ENCODE data around the gene CPNE2. TPM values are rescaled to one million over a fixed set of nuclear protein-coding genes. Genes with fewer than 3 reads are reported as not detected.
A peak's percentile ranks its signal among the peaks of the same experiment; 100 is the strongest.
"Not testable (repeated sequence)": the region's sequence is repeated elsewhere in the genome, so short reads cannot be mapped to it uniquely, and the experiment has no call there.

Gene CPNE2
- total RNA-seq, 3 donors from 2014 or later (not counting 1 experiment from before 2014, with no cell fraction given), result 2.0 to 2.6 (median 2.4) TPM

DNA sequence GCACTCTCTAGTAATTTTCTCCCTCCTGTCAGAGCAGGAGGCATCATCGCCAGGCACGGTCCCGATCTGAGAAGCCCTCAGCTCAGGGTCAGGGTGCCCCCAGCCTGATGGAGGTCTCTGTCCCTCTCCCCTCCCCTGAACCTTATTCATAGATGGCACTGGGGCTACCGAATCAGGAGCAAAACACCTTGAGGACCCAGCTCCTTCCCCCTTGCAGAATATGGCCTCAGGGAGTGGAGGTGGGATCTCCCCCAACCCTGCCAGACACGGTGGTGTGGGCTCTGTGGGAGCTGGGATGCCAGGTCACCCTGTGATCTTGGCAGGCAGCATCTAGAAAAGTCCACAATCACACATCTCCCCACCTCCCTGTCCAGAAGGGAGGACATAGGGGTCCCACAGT, 2.5 kb downstream of the CPNE2 start:
- no peak overlapping the region for H3K27ac Mint-ChIP-seq
- no peaks in the 10 kb centered on the region for H3K9me3 ChIP-seq (ENCODE audit: control insufficient read depth, insufficient read depth, low read length)
- peaks cover 16% of the 10 kb centered on the region for H3K27me3 ChIP-seq (ENCODE audit: control insufficient read depth, insufficient read depth, low read length)
- 96% methylated on average over 4 of the region's 5 CpGs for WGBS (ENCODE audit: insufficient coverage)
- no peaks in the 10 kb centered on the region for H3K36me3 Mint-ChIP-seq
- H3K4me1 Mint-ChIP-seq, result peaks cover 9 to 13% of the 10 kb centered on the region in 2 donors
- H3K4me1 ChIP-seq (ENCODE audit: control insufficient read depth, insufficient read depth, low read length), result peaks cover 17% of the 10 kb centered on the region
- H3K4me3 ChIP-seq (ENCODE audit: low read length), result no peak overlapping the region
- no peak overlapping the region for H3K27ac ChIP-seq (ENCODE audit: low read length)
- no peak overlapping the region for H3K4me3 Mint-ChIP-seq
- H3K9me3 Mint-ChIP-seq, result no peaks in the 10 kb centered on the region
- no peak for ATAC-seq
- TF ChIP-seq, protein P1, sequence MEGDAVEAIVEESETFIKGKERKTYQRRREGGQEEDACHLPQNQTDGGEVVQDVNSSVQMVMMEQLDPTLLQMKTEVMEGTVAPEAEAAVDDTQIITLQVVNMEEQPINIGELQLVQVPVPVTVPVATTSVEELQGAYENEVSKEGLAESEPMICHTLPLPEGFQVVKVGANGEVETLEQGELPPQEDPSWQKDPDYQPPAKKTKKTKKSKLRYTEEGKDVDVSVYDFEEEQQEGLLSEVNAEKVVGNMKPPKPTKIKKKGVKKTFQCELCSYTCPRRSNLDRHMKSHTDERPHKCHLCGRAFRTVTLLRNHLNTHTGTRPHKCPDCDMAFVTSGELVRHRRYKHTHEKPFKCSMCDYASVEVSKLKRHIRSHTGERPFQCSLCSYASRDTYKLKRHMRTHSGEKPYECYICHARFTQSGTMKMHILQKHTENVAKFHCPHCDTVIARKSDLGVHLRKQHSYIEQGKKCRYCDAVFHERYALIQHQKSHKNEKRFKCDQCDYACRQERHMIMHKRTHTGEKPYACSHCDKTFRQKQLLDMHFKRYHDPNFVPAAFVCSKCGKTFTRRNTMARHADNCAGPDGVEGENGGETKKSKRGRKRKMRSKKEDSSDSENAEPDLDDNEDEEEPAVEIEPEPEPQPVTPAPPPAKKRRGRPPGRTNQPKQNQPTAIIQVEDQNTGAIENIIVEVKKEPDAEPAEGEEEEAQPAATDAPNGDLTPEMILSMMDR (IDR thresholded peaks at IDR 0.05), result no peak
- no peak for DNase-seq
- intact Hi-C loops (cut with micrococcal nuclease), result no loop called here
- no peaks in the 10 kb centered on the region for H3K36me3 ChIP-seq (ENCODE audit: control insufficient read depth, insufficient read depth, low read length)
- H3K27me3 Mint-ChIP-seq (ENCODE audit: low read depth in 2 of 2), result peaks cover 10 to 28% of the 10 kb centered on the region in 2 donors

DNA sequence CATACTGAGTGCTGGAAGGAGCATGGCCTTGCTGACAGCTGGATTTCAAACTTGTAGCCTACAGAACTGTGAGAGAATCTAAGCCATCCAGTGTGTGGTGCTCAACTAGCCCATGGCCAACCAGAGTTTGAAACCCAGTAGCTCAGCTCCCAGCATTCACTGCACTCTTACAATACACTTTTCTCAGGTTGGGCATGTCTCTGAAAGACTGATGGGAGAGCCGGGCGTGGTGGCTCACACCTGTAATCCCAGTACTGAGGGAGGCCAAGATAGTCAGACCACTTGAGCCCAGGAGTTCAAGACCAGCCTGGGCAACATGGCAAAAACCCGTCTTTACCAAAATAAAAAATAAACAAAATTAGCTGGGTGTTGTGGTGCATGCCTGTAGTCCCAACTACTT, 3.8 kb downstream of the CPNE2 start:
- DNase-seq (no peak), ATAC-seq (no peak)
- no peaks in the 10 kb centered on the region for H3K9me3 Mint-ChIP-seq
- peaks cover 17% of the 10 kb centered on the region for H3K4me1 ChIP-seq (ENCODE audit: control insufficient read depth, insufficient read depth, low read length)
- intact Hi-C loops (cut with micrococcal nuclease), result no loop called here
- H3K27me3 ChIP-seq (ENCODE audit: control insufficient read depth, insufficient read depth, low read length), result peaks cover 15% of the 10 kb centered on the region
- no peak overlapping the region for H3K4me3 ChIP-seq (ENCODE audit: low read length)
- no peaks in the 10 kb centered on the region for H3K36me3 ChIP-seq (ENCODE audit: control insufficient read depth, insufficient read depth, low read length)
- TF ChIP-seq, protein P1 (IDR thresholded peaks at IDR 0.05), result no peak
- peaks cover 5 to 20% of the 10 kb centered on the region in 2 donors for H3K27me3 Mint-ChIP-seq (ENCODE audit: low read depth in 2 of 2)
- WGBS (ENCODE audit: insufficient coverage), result 100% methylated on average over 2 of the region's 3 CpGs
- no peak overlapping the region for H3K27ac Mint-ChIP-seq
- H3K4me3 Mint-ChIP-seq, result no peak overlapping the region
- H3K9me3 ChIP-seq (ENCODE audit: control insufficient read depth, insufficient read depth, low read length), result no peaks in the 10 kb centered on the region
- H3K4me1 Mint-ChIP-seq, result peaks cover 6 to 15% of the 10 kb centered on the region in 2 donors
- no peak overlapping the region for H3K27ac ChIP-seq (ENCODE audit: low read length)
- no peaks in the 10 kb centered on the region for H3K36me3 Mint-ChIP-seq

DNA sequence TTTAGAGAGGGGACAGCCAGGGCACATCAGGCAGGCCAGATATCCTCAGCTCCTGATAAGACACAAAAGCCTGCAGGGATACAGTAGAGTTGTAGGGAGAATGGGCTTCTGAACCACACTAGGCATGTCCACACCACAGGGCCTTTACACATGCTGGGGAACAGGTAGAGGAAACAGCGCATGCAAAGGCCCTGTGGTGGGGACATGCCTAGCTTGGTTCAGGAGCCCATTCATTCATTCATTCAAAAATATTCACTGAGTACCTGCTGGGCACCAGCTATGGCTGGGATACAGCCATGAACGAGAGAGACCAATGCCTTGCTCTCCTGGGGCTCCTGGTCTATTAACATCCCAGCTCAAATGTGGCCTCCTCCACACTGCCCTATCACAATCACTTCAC, 4.4 kb downstream of the CPNE2 start:
- Histone ChIP-seq H3K27me3 (ENCODE audit: control insufficient read depth, insufficient read depth, low read length) (peaks cover 9% of the 10 kb centered on the region), H3K36me3 (ENCODE audit: control insufficient read depth, insufficient read depth, low read length) (no peaks in the 10 kb centered on the region), H3K27ac (ENCODE audit: low read length) (no peak overlapping the region), H3K9me3 (ENCODE audit: control insufficient read depth, insufficient read depth, low read length) (no peaks in the 10 kb centered on the region), H3K4me3 (ENCODE audit: low read length) (no peak overlapping the region), H3K4me1 (ENCODE audit: control insufficient read depth, insufficient read depth, low read length) (peaks cover 14% of the 10 kb centered on the region)
- peaks cover under 1 to 12% of the 10 kb centered on the region in 2 donors for H3K4me1 Mint-ChIP-seq
- peak in 1 of 3 donors; percentile 6 for ATAC-seq
- H3K9me3 Mint-ChIP-seq, result no peaks in the 10 kb centered on the region
- peaks cover 0 to 18% of the 10 kb centered on the region in 2 donors for H3K27me3 Mint-ChIP-seq (ENCODE audit: low read depth in 2 of 2)
- no peak overlapping the region for H3K27ac Mint-ChIP-seq
- H3K36me3 Mint-ChIP-seq, result no peaks in the 10 kb centered on the region
- intact Hi-C loops (cut with micrococcal nuclease), result no loop called here
- DNase-seq, result no peak
- TF ChIP-seq, protein P1 (IDR thresholded peaks at IDR 0.05), result no peak
- H3K4me3 Mint-ChIP-seq, result no peak overlapping the region
- 91% methylated on average over 2 of the region's 2 CpGs for WGBS (ENCODE audit: insufficient coverage)

DNA sequence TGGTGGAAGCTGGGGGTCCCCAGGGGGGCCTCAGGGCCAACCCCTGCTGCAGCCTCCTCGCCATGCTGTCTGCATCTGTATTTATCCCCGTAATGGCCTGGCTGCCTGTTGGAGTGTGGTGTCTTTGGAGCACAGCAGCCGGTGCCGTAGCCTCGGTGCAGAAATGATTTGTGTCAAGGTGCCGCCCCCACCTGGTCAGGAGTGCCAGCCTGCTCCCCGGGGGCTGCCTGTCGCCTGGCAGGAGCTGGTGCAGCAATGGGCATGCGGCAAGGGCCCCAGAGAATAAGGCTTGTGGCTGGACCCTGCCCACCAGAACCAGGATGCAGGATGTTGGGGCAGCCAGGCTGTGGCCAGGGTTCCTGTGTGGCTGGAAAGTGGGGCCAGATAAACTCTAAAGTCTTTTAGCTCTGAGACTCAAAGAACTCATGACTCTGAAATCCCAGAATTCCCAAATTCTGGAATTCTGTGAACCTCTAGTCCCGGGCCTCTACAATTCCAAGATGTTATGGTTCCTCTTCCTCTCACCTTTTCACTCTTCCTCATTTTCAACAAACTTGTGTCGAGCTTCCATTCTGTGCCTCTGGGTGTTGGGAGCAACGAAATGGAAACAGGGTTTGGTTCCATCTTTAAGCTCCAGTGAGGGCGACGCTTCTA, 5.9 kb downstream of the CPNE2 start:
- 80% methylated on average over 14 of the region's 14 CpGs for WGBS (ENCODE audit: insufficient coverage)
- intact Hi-C loops (cut with micrococcal nuclease), result no loop called here
- peaks cover 0 to 17% of the 10 kb centered on the region in 2 donors for H3K27me3 Mint-ChIP-seq (ENCODE audit: low read depth in 2 of 2)
- H3K36me3 Mint-ChIP-seq, result no peaks in the 10 kb centered on the region
- Histone ChIP-seq H3K36me3 (ENCODE audit: control insufficient read depth, insufficient read depth, low read length) (no peaks in the 10 kb centered on the region), H3K9me3 (ENCODE audit: control insufficient read depth, insufficient read depth, low read length) (no peaks in the 10 kb centered on the region), H3K27ac (ENCODE audit: low read length) (no peak overlapping the region), H3K27me3 (ENCODE audit: control insufficient read depth, insufficient read depth, low read length) (peaks cover 6% of the 10 kb centered on the region), H3K4me3 (ENCODE audit: low read length) (no peak overlapping the region), H3K4me1 (ENCODE audit: control insufficient read depth, insufficient read depth, low read length) (peaks cover 8% of the 10 kb centered on the region)
- H3K4me3 Mint-ChIP-seq, result no peak overlapping the region
- ATAC-seq (no peak), DNase-seq (no peak)
- H3K9me3 Mint-ChIP-seq, result no peaks in the 10 kb centered on the region
- TF ChIP-seq, protein P1 (IDR thresholded peaks at IDR 0.05), result no peak
- peaks cover 0 to 10% of the 10 kb centered on the region in 2 donors for H3K4me1 Mint-ChIP-seq
- H3K27ac Mint-ChIP-seq, result no peak overlapping the region

DNA sequence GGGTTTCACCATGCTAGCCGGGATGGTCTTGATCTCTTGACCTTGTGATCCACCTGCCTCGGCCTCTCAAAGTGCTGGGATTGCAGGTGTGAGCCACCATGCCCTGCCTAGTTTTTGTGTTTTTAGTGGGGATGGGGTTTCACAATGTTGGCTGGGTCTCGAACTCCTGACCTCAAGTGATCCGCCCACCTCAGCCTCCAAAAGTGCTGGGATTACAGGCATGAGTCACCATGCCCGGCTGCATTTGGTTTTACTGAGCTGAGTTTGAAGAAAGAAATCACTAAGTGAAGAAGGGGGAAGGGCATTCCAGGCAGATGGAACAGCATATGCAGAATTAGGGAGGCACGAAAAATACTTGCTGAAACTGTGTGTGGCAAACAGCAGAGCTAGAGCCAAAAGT, 7.6 kb downstream of the CPNE2 start:
- ATAC-seq; H3K4me3 Mint-ChIP-seq; H3K9me3 ChIP-seq (ENCODE audit: control insufficient read depth, insufficient read depth, low read length); H3K9me3 Mint-ChIP-seq; H3K4me1 ChIP-seq (ENCODE audit: control insufficient read depth, insufficient read depth, low read length); H3K36me3 ChIP-seq (ENCODE audit: control insufficient read depth, insufficient read depth, low read length); H3K36me3 Mint-ChIP-seq; H3K27ac Mint-ChIP-seq; DNase-seq; intact Hi-C loops (cut with micrococcal nuclease); H3K27ac ChIP-seq (ENCODE audit: low read length); H3K4me3 ChIP-seq (ENCODE audit: low read length); H3K27me3 ChIP-seq (ENCODE audit: control insufficient read depth, insufficient read depth, low read length): not testable (repeated sequence)
- WGBS (ENCODE audit: insufficient coverage), result 73% methylated on average over 6 of the region's 6 CpGs
- Mint-ChIP-seq H3K4me1 (peaks cover 8 to 12% of the 10 kb centered on the region in 2 donors), H3K27me3 (ENCODE audit: low read depth in 2 of 2) (peaks cover 0 to 12% of the 10 kb centered on the region in 2 donors)
